ENCODE measurements around the gene HSPA9.

Gene HSPA9

DNA sequence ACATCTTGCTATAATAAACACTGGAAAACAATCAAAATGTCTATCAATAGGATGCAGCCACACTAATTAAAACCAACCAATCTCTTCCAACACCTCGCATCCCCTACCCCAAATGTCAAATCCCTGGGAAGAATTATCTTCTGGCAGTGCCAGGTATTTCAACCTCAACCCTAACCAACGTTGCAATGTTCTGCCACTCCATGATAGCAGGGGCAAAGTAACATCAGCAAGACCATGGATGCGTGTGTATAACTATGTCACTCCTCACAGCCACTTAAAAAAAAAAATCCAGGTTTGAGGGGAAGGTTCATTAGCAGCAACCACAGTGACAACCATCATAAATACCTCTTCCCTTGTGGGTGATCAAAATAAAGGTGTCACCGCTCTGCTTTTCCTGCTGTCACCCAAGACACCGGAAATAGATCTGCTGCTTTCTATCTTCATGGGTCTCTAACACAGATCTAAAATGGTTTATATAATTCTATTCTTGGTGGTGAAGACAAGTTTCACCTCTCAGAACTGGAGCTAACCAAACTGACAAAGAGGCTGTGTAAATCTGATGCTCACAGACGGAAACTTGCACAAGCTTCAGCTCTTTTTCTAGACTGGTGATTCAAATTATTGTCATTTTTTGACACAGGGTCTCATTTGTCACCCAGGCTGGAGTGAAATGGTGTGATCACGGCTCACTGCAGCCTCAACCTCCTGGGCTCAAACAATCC, 9.9 kb downstream of the HSPA9 start:
- DNase-seq (ENCODE audit: extremely low spot score, insufficient read length, low read depth): no peak
- FAIRE-seq: peak; percentile 51

DNA sequence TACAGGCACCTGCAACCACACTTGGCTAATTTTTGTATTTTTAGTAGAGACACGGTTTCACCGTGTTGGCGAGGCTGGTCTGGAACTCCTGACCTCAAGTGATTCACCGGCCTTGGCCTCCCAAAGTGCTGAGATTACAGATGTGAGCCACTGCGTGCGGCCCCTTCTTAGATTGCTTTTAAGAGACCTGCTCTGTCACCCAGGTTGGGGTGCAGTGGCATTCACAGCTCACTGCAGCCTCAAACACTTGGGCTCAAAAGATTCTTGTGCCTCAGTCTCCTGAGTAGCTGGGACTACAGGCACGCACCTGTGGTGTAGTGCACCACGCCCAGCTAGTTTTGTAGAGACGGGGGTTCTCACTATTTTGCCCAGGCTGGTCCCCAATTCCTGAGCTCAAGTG, 11.0 kb downstream of the HSPA9 start:
- no peak for DNase-seq (ENCODE audit: extremely low spot score, insufficient read length, low read depth)
- no peak for FAIRE-seq

DNA sequence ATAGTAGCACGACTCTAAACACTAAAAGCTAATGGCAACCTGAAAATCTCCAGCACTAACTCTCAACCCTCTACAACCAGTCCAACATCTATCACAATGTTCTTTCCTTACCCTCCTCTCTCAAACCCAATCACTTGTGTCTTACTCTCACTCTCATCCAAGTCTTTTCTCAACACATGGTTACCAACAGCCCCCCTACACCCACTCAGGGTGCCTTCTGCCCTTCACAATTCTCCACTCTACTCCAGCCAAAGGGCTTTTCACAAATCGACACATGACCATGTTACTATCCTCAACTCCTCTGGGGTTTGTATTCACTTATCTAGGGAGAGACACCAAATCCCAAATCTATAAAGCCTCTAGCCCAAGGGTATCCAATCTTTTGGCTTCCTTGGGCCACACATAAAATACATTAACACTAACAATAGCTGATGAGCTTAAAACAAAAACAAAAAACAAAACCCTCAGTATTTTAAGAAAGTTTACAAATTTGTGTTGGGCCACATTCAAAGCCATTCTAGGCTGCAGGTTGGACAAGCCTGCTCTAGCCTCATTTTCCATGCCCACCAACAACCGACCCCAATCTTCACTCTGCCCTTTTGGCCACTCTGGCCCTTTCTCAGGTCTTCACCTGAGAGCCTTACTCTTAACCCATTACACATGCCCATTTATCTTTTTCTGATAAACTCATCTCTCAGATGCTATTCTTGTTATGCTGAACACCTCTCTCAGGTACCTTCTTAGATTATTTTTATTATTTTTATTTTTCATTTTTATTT, 11.7 kb downstream of the HSPA9 start:
- FAIRE-seq (no peak), DNase-seq (ENCODE audit: extremely low spot score, insufficient read length, low read depth) (no peak)

DNA sequence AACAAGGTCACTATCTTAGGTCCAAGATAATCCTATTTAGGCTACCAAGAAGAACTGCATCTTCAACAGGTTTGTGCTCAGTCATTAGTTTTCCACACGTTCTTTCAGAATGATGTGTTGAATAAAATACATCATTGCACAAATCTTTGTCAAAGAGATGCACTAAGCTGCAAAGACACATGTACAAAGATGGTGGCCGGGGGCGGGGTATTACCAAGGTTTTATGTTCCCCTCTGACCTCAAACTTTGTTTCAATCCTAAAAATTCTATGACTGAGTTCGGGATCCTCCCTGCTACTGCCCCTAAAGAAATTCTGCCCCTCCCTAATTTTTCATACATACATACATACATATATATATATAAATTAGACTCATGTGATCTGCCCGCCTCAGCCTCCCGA, 14.2 kb downstream of the HSPA9 start:
- DNase-seq (ENCODE audit: extremely low spot score, insufficient read length, low read depth) (no peak), FAIRE-seq (no peak)

DNA sequence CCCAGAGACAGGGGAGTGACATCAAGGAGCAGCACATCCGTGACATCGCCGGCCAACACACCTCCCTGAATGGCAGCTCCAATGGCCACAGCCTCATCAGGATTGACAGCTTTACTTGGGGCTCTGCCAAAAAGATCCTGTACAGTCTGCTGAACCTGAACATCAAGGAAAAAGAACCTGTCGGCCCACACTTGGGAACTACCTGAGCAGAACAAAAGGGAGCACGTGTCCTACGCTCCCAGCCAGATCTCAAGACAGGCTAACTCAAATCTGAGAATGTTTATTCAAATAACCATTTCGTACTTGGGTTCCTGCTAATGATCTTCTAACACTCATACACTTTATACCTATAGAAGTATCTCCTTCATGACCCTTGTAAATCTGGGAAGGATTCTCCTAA, 15.3 kb downstream of the HSPA9 start:
- FAIRE-seq (no peak), DNase-seq (ENCODE audit: extremely low spot score, insufficient read length, low read depth) (no peak)

DNA sequence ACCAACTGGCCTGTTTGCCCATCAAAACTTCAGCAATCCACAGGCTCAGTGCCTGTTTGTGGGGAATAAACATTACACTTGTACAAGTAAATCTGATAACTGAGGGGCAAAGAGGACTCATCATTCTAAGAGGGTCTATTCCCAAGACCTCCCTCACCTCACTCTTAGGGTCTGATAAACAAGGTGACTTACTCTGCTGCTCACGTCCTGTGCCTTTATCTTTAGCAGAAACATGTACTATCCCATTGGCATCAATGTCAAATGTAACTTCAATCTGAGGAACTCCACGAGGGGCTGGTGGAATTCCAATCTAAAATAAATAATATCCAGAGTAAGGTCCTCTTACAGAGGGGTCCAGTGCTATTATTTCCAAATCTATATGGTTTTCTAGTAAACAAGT, 17.5 kb downstream of the HSPA9 start:
- FAIRE-seq (no peak), DNase-seq (ENCODE audit: extremely low spot score, insufficient read length, low read depth) (no peak)

DNA sequence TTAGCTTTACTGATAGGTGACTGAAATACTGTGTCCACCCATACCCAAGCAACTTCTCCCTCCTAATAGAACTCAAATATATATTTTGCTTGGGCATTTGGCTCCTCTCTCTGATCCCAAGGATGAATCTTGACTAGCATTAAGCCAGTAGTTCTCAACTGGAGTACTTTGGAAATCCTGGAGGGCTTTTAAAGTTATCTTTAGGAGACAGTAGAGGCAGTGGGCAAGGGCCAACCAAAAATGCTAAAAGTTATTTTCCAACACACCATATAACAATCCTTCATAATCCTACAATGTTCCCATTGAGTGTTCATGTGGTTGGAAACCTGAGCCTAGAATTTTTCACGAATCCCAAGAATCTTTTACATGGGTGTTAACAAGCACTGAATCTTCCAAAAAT, 21.1 kb downstream of the HSPA9 start:
- FAIRE-seq: no peak
- no peak for DNase-seq (ENCODE audit: extremely low spot score, insufficient read length, low read depth)

DNA sequence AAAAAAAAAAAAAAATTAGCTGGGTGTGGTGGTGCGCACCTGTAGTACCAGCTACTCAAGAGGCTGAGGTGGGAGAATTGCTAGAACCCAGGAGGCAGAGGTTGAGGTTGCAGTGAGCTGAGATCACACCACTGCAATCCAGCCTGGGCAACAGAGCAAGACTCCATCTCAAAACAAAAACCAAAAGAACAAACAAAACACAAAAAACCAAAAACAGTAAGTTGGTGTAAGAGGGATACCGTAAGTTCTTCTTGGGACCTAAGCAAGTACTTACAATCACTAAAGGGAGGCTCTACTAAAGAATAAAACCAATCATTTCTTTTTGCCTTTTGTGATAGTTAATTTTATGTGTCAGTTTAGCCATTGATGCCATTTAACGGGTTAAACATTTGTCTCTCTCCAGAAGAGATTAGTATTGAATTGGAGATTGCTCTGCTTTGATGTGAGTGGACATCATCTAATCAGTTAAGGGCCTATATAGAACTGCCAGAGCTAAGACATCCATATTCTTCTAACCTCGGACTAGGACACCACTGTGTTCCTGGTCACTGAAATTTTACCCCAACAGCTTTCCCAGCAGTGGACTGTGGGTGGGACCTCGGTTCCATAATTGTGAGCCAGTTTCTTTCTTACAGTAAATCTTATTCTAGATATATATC, 21.6 kb downstream of the HSPA9 start:
- FAIRE-seq (no peak), DNase-seq (ENCODE audit: extremely low spot score, insufficient read length, low read depth) (no peak)

DNA sequence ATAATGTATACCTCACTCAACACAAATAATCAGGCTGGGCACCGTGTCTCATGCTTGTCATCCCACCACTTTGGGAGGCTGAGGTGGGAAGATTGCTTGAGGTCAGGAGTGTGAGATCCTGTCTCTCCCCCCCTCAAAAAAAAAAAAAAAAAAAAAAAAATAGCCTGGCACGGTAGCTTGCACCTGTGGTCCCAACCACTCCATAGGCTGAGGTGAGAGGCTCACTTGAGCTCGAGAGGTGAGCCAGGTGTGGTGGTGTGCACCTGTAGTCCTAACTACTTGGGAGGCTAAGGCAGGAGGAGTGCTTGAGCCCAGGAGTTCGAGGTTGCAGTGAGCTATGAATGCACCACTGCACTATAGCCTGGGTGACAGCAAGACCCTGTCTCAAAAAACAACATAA, 22.5 kb downstream of the HSPA9 start:
- FAIRE-seq (no peak), DNase-seq (ENCODE audit: extremely low spot score, insufficient read length, low read depth) (no peak)

DNA sequence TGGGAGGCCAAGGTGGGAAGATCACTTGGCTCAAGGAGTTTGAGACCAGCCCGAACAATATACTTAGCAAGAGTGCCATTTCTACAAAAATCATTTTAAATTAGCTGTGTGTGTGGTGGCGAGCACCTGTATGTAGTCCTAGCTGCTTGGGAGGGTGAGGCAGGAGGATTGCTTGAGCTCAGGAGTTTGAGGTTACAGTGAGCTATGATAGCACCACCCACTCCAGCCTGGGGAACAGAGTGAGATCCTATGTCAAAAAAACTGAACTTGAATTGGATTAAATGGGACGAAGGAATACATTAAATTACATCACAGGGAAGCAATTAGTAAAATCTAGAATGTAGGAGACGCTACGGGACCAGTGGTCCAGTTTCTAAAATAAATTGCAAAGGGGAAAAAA, 25.8 kb downstream of the HSPA9 start:
- FAIRE-seq (no peak), DNase-seq (ENCODE audit: extremely low spot score, insufficient read length, low read depth) (no peak)

DNA sequence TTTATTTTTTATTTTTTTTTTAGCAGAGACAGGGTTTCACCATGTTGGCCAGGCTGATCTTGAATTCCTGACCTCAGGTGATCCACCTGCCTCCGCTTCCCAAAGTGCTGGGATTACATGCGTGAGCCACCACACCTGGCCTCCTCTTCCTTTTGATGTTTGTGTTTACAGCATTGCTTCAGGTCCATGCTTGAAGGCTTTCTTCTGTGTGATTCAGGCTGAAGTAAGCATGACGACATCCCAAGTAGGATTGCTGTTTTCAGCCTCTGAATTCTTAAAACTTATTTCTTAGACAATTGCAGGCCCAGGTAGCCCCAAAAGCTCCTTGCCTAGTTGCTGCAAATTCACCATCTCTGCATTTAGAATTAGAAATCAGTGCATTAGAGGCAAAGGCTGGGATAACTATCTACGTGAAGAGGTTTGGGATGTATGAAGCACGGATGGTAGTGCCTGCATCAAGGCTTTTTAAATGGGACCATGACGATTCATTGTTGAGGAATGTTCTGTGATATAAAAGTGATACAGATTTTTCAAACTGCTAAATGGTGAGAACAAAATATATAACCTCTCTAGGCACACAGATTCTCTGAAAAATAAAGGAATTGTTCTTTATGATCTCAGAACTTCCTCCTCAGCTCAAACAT, 29.2 kb downstream of the HSPA9 start:
- DNase-seq (ENCODE audit: extremely low spot score, insufficient read length, low read depth) (no peak), FAIRE-seq (no peak)

DNA sequence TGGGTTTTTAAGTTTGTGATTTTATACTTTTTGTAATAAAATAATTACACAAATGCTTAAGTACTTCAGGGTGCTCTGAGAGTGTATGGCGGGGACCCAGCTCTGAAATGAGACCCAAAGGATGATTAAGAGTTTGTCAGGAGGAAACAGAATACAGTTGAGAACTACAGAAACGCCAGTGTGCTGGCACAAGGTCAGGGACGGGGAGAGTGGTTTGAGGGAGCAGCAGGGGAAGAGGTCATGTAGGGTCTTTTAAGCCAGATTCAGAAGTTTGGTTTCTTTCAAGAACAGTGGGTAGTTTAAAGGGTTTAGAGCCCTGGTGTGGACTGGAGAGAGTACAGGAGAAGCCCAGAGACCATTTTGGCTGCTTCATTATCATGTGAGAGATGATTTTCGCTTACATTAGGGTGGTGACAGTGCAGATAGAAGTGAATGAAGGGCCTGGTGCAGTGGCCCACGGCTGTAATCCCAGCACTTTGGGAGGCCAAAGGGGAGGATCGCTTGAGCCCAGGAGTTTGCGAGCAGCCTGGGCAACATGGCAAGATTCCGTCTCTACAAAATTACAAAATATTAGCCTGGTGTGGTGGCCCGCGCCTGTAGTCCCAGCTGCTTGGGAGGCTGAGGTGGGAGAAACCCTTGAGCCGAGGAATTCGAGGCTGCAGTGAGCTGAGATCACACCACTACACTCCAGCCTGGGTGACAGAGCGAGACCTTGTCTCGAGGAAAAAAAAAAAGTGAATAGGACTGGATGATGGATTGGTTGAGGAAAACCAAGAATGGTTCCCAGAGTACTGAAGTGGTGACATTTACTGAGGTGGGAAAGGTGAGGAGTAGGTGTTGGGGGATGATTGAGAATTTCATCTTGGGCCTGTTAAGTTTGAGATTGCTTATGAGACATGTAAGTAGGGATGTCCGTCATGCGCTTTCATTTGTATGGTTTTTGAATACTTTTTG, 30.7 kb downstream of the HSPA9 start:
- FAIRE-seq: no peak
- no peak for DNase-seq (ENCODE audit: extremely low spot score, insufficient read length, low read depth)

DNA sequence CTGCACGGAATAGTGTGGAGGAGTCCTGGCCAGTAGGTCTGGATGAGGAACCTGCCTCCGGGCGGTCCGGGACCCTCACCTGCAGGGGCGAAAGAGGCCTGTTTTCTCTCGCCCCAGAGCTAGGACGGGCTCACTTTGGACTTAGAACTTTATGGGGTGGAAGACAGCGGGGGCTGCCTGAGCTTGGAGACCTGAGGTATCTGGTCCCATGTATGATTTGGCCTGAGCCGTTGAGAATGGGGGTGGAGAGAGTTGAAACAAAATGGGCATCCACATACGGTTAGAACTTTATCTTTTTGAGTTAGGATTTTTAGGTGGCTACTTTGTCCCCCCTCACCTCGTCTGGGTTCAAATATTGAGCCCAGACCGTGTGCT, 31.5 kb downstream of the HSPA9 start:
- FAIRE-seq: no peak
- DNase-seq (ENCODE audit: extremely low spot score, insufficient read length, low read depth): peak; percentile 25

DNA sequence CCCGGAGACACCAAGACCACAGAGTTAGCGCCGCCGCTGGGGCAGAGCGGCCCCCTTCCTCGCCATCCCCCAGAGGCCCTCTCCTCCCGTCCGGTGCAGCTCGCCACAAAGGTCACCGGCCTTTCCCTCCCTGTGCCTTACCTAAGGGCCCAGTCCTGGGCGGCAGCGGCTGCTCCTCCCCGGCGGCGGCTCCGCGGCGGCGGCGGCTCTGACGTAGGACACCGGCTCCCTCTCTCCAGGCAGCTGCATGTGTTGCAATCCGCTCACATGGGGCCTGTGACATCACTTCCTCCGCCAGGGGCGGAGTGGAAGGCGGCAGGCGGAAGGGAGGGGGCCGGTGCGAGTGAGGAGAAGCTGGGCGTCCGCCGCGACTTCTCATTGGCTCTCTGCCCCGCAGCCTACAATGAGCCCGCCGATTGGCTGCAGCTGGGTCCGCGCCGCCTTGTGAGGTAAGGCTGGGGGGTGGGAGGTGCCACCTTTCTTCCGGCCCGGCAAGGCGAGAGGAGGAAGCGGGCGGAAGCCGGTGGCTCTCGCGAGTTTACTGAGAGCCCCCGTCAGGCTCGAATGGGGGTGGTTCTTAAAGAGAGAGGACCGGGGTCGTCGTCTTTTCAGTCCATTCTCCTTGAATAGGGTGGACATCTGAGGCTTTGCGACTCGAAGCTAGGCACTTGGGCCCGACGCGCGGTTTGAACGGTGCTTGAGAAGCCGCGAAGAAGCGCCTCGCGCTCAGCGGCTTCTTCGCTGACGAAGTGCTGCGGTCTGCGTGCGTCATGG, 32.1 kb downstream of the HSPA9 start, which contains the start of gene ETF1:
Gene ETF1 (minus strand): TSS at position 281 of the 774 bp plus-strand sequence. CDS start 318 bp downstream, outside the sequence.
- peak; percentile 98 for FAIRE-seq
- peak; percentile 94 for DNase-seq (ENCODE audit: extremely low spot score, insufficient read length, low read depth)

DNA sequence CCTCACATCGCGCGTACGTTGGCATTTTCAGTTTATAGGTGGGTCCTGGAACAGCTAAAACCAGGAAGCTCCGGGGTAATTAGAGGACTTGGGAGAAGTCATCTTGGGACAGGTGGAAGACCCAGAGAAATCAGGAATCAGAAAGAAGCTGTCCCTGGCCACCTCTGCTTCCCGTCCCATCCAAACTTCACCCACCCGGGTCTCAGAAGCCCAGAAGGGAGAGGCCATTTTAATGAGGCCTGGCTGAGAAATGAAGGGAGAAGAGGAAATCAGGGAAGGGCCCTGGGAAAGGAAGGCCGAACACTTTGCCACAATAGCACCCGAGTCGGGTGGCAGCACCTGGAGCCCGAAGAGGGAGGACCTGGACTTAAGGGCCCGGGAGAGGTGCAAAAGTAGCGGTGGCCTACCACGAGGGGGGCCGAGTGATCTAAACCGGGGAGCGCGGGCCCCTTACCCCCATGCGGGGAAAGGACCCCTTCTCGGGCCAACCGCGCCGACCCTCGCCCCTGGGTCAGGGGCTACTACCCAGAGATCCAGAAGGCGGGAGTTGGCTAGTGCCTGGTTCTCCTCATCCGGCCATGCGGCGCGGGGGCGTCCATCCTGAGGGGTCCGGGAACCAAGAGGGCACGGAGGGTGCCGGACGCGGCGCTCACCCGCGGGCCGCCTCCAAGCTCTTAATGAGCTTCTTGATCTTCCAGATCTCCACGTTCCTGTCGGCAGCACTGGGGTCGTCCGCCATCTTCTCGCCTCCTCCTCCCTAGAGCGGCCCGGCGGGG, 32.8 kb downstream of the HSPA9 start:
- FAIRE-seq: no peak
- no peak for DNase-seq (ENCODE audit: extremely low spot score, insufficient read length, low read depth)

DNA sequence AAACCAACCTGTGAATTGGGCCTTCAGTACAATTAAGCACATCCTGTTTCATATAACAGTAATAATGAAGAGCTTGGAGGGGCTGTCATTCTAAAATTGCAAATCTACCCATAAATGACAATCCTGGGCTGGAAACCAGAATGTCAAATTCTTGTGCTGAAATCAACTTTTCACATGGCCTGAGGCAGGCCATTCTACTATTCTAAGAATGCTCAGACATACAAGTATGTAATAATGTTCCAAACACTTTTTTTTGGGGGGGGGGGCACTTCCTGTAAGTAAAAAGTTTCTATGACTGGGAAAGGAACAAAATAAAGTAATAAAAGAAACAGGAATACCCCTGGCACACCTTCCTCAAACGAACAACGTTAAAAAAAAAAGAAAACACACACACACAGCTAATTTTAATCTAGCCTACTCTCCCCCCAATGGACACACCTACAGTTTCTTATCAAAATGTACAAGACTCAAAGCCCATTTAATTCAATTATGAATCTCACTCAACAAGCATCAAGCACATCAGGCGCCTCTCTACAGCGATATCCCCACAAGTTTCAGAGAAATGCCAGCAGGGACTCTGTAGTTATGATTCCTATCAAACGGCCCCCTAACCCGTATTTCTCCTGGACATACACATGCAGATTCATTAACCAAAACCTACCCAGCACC, 33.6 kb downstream of the HSPA9 start:
- FAIRE-seq (no peak), DNase-seq (ENCODE audit: extremely low spot score, insufficient read length, low read depth) (no peak)

DNA sequence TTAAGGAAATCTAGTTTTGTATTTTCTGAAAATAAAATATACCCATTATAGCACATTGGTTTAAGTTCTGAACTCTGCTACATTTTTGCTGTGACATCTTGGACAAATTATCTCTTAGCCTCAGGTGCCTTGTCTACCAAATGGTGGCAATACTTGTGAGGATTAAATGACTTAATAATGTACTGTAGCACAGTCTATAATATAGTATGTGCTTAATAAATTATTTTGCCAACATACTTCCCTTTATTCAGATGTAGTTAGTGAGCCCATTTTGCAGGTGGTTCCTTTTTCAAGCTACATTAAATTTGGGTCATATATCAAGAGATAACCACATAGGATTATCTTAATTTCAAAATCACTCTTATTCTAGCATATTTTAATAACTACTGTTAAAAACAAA, 35.4 kb downstream of the HSPA9 start:
- FAIRE-seq: no peak
- no peak for DNase-seq (ENCODE audit: extremely low spot score, insufficient read length, low read depth)
